PC-9 (cell line): ENCODE results near the gene ZFP1. TPM values are rescaled to one million over a fixed set of nuclear protein-coding genes. Genes with fewer than 3 reads are reported as not detected.

ENCODE experiments used
- BruUV-seq: library from RNA; stranded (reverse); fragments of 400-500 nt; replicated peaks from 2 replicates; lab custom pipeline; 2021; lab: Mats Ljungman, UMichigan
- CTCF ChIA-PET: fragments of 300-600 bp; sonication (Branson Sonifier 250); formaldehyde crosslinking; loops from one replicate; lab custom pipeline; 2022; ENCODE audit warnings: antibody characterized with exemption; lab: Charles Lee
- POLR2A ChIA-PET: fragments of 300-600 bp; sonication (Branson Sonifier 250); formaldehyde crosslinking; loops from one replicate; lab custom pipeline; 2022; ENCODE audit warnings: antibody characterized with exemption; ENCODE audit not compliant: unreplicated experiment; lab: Charles Lee
- DNase-seq, 2 experiments: peaks; one replicate each; pipeline versions ENCODE4 v3.0.0 to v3.0.0-alpha.2; 2015 to 2022; ENCODE audit warnings: mixed read lengths in 1 of 2
- H2AFZ ChIP-seq: fragments of 200-600 bp; sonication (generic); 2 replicates; pipeline ENCODE4 v1.8.1; 2017; ENCODE audit warnings: antibody characterized with exemption
- H3F3A ChIP-seq: fragments of 200-600 bp; sonication (generic); 2 replicates; pipeline ENCODE4 v1.8.1; 2017; ENCODE audit warnings: antibody characterized with exemption, mild to moderate bottlenecking, low read depth; ENCODE audit not compliant: insufficient read depth
- H3K27ac ChIP-seq: fragments of 200-600 bp; sonication (generic); 2 replicates; pipeline ENCODE4 v1.6.1; 2016; ENCODE audit warnings: mixed run types
- H3K27me3 ChIP-seq: fragments of 200-600 bp; sonication (generic); 2 replicates; pipeline ENCODE4 v1.6.1; 2016; ENCODE audit warnings: low read depth, mixed run types; ENCODE audit not compliant: insufficient read depth
- H3K36me3 ChIP-seq: fragments of 200-600 bp; sonication (generic); 2 replicates; pipeline ENCODE4 v1.6.1; 2016; ENCODE audit warnings: low read depth, mixed run types
- H3K4me1 ChIP-seq: fragments of 200-600 bp; sonication (generic); replicated peaks from 2 replicates; pipeline ENCODE4 v1.6.1; 2016; ENCODE audit warnings: mixed run types; ENCODE audit not compliant: insufficient read depth
- H3K4me2 ChIP-seq: fragments of 200-600 bp; sonication (generic); 2 replicates; pipeline ENCODE4 v1.6.1; 2017; ENCODE audit warnings: mixed run types
- H3K4me3 ChIP-seq: fragments of 200-600 bp; sonication (generic); 2 replicates; pipeline ENCODE4 v1.6.1; 2016; ENCODE audit warnings: mixed run types
- H3K79me2 ChIP-seq: fragments of 200-600 bp; sonication (generic); 2 replicates; pipeline ENCODE4 v1.6.1; 2017; ENCODE audit warnings: low read depth, mixed run types
- H3K9me2 ChIP-seq: fragments of 200-600 bp; sonication (generic); 2 replicates; pipeline ENCODE4 v1.8.1; 2017; ENCODE audit warnings: mild to moderate bottlenecking; ENCODE audit not compliant: insufficient read depth
- H3K9me3 ChIP-seq: fragments of 200-600 bp; sonication (generic); 2 replicates; pipeline ENCODE4 v1.8.1; 2016; ENCODE audit warnings: low read depth; ENCODE audit not compliant: insufficient read depth
- H4K20me1 ChIP-seq: fragments of 200-600 bp; sonication (generic); 2 replicates; pipeline ENCODE4 v1.8.1; 2017; ENCODE audit not compliant: insufficient read depth
- CTCF ChIP-seq: fragments of 200-600 bp; sonication (generic); conservative IDR thresholded peaks from 2 replicates; pipeline ENCODE4 v1.6.1; 2017; ENCODE audit warnings: mixed run types, antibody characterized with exemption, mild to moderate bottlenecking, moderate library complexity
- EZH2 ChIP-seq: fragments of 200-600 bp; sonication (generic); IDR thresholded peaks from 2 replicates; pipeline ENCODE4 v1.8.0; 2017; ENCODE audit warnings: antibody characterized with exemption, low read depth
- intact Hi-C: fragments of 100-400 bp; cut with micrococcal nuclease; formaldehyde crosslinking; loops from one replicate; pipeline ENCODE4 v1.10.0; 2022; ENCODE audit not compliant: unreplicated experiment
- total RNA-seq: library from RNA; stranded (reverse); gene quantifications from 2 replicates; pipeline ENCODE4 v1.2.3, GENCODE V29; 2021

Gene ZFP1
- total RNA-seq, 1 experiment from 2014 or later, result 10.9 TPM

- Histone ChIP-seq H3K4me1 (no peaks in the 10 kb centered on the region), H3K9me3 (no peaks in the 10 kb centered on the region), H3K27ac (no peak overlapping the region), H3K4me3 (no peak overlapping the region), H3K9me2 (no peaks in the 10 kb centered on the region), H2AFZ (no peak overlapping the region), H3K36me3 (no peaks in the 10 kb centered on the region), H3K79me2 (no peaks in the 10 kb centered on the region), H3F3A (peaks cover 4% of the 10 kb centered on the region; the same call in 1 of the 2 replicates), H3K27me3 (no peaks in the 10 kb centered on the region), H3K4me2 (no peak overlapping the region), H4K20me1 (no peaks in the 10 kb centered on the region)
- intact Hi-C loops, result no loop called here
- POLR2A ChIA-PET, result no interaction called here
- no TSS peak for BruUV-seq
- no peak for DNase-seq
- TF ChIP-seq EZH2, result no peak
- no peak for TF ChIP-seq CTCF
- CTCF ChIA-PET, result no interaction called here
These were observed 67.8 kb downstream of the ZFP1 start for GRCh38 chr16:75216127-75216526.

DNA sequence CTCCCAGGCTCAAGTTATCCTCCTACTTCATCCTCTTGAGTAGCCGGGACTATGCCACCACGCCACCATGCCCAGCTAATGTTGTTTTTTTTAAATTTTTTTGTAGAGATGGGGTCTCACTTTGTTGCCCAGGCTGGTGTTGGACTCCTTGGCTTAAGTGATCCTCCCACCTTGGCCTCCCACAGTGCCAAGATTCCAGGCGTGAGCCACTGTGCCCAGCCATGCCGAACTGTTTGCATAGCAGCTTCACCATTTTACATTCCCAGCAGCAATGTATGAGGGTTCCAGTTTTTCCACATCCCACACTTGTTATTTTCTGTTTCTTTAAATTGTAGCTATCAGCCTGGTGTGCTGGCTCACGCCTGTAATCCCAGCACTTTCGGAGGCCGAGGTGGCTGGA, 68.3 kb downstream of the ZFP1 start:
- intact Hi-C loops, result no loop called here
- POLR2A ChIA-PET, result no interaction called here
- no peak overlapping the region for H3K4me2 ChIP-seq

GRCh38 chr16:75217389-75217851, 69.1 kb downstream of the ZFP1 start:
- peak in 1 of 2 experiments; percentile 29 for DNase-seq
- intact Hi-C loops, result no loop called here
- TF ChIP-seq CTCF, result no peak
- TF ChIP-seq EZH2, result no peak
- Histone ChIP-seq H3K9me2 (no peaks in the 10 kb centered on the region), H3K79me2 (no peaks in the 10 kb centered on the region), H3F3A (peaks cover 4% of the 10 kb centered on the region; the same call in 1 of the 2 replicates), H3K4me2 (no peak overlapping the region), H3K9me3 (no peaks in the 10 kb centered on the region), H4K20me1 (no peaks in the 10 kb centered on the region), H3K4me1 (no peaks in the 10 kb centered on the region), H3K27me3 (no peaks in the 10 kb centered on the region), H2AFZ (no peak overlapping the region), H3K36me3 (no peaks in the 10 kb centered on the region), H3K27ac (no peak overlapping the region), H3K4me3 (no peak overlapping the region)
- ChIA-PET POLR2A (no interaction called here), CTCF (no interaction called here)
- no TSS peak for BruUV-seq

More for the DNA sequence above, 68.3 kb downstream of the ZFP1 start:
- no peak overlapping the region for H2AFZ ChIP-seq
- no peaks in the 10 kb centered on the region for H3K27me3 ChIP-seq
- no peaks in the 10 kb centered on the region for H3K9me3 ChIP-seq
- H4K20me1 ChIP-seq, result no peaks in the 10 kb centered on the region
- no peaks in the 10 kb centered on the region for H3K4me1 ChIP-seq
- CTCF ChIA-PET, result no interaction called here
- H3K79me2 ChIP-seq, result no peaks in the 10 kb centered on the region
- TF ChIP-seq CTCF, result no peak
- TF ChIP-seq EZH2, result no peak
- peaks cover 4% of the 10 kb centered on the region; the same call in 1 of the 2 replicates for H3F3A ChIP-seq
- H3K9me2 ChIP-seq, result no peaks in the 10 kb centered on the region
- no peak for DNase-seq
- no peak overlapping the region for H3K4me3 ChIP-seq
- H3K27ac ChIP-seq, result no peak overlapping the region
- BruUV-seq, result no TSS peak
- no peaks in the 10 kb centered on the region for H3K36me3 ChIP-seq
